LNCaP clone FGC (cell line): ENCODE data around the gene LSMEM2.
"Not testable (repeated sequence)": the region's sequence is repeated elsewhere in the genome, so short reads cannot be mapped to it uniquely, and the experiment has no call there.

ENCODE experiments used
- DNase-seq: peaks from one replicate; pipeline ENCODE4 v3.0.0-alpha.2; 2011; ENCODE audit warnings: low read depth
- H3K4me3 ChIP-seq: 2 replicates; pipeline ENCODE4 v1.5.1; 2011; ENCODE audit warnings: mild to moderate bottlenecking, low read depth, low read length, control low read depth
- CTCF ChIP-seq: IDR thresholded peaks from 2 replicates; pipeline ENCODE4 v1.5.1; 2012; ENCODE audit warnings: mild to moderate bottlenecking; ENCODE audit not compliant: control insufficient read depth, insufficient read depth; ENCODE audit errors: extremely low read depth

The LSMEM2 gene

GRCh38 chr3:50268703-50269451, 10.0 kb upstream of the LSMEM2 start, which contains the start of gene SEMA3B:
Gene SEMA3B (plus strand): TSS chr3:50269147. CDS start chr3:50269241, 94 bp downstream.
- no peak for TF ChIP-seq CTCF
- no peak for DNase-seq
- H3K4me3 ChIP-seq = no peak within 1 kb of the TSS

- no peak overlapping the region for H3K4me3 ChIP-seq
- DNase-seq = no peak
- TF ChIP-seq CTCF = no peak
Measured at GRCh38 chr3:50269460-50269859, 9.4 kb upstream of the LSMEM2 start.

GRCh38 chr3:50269977-50270413, 8.9 kb upstream of the LSMEM2 start:
- TF ChIP-seq CTCF = no peak
- no peak for DNase-seq
- no peak overlapping the region for H3K4me3 ChIP-seq

- no peak for TF ChIP-seq CTCF
- no peak for DNase-seq
- H3K4me3 ChIP-seq = no peak overlapping the region
Measured at GRCh38 chr3:50270422-50271224, 8.3 kb upstream of the LSMEM2 start.

- no peak for TF ChIP-seq CTCF
Measured at GRCh38 chr3:50271314-50271936, 7.5 kb upstream of the LSMEM2 start.

GRCh38 chr3:50272538-50272910, 6.4 kb upstream of the LSMEM2 start:
- H3K4me3 ChIP-seq, DNase-seq: not testable (repeated sequence)

More at GRCh38 chr3:50271314-50271936, 7.5 kb upstream of the LSMEM2 start:
- H3K4me3 ChIP-seq = no peak overlapping the region
- DNase-seq = peak; percentile 54
